SU-DHL-6 (cell line): ENCODE results near the gene RASSF10.

Experiments used
- H2AFZ ChIP-seq: fragments of 200-600 bp; sonication (generic); 2 replicates; pipeline ENCODE4 v1.6.1; 2014; ENCODE audit warnings: low read depth, mild to moderate bottlenecking, moderate library complexity, mixed read lengths, antibody characterized with exemption, low read length; ENCODE audit not compliant: severe bottlenecking
- H3F3A ChIP-seq: fragments of 200-600 bp; shearing (Covaris generic); 2 replicates; pipeline ENCODE4 v1.6.0; 2016; ENCODE audit warnings: antibody characterized with exemption, mild to moderate bottlenecking; ENCODE audit not compliant: insufficient read depth
- H3K27ac ChIP-seq: fragments of 200-600 bp; sonication (generic); 2 replicates; pipeline ENCODE4 v1.5.1; 2016; ENCODE audit warnings: low read depth, mild to moderate bottlenecking, low read length, moderate library complexity, mixed read lengths
- H3K27me3 ChIP-seq: fragments of 200-600 bp; sonication (generic), shearing (Covaris generic); 2 replicates; pipeline ENCODE4 v1.6.0; 2014; ENCODE audit warnings: mild to moderate bottlenecking, low read length
- H3K36me3 ChIP-seq: fragments of 200-600 bp; sonication (generic); 2 replicates; pipeline ENCODE4 v1.6.1; 2014; ENCODE audit warnings: mild to moderate bottlenecking, low read length, mixed read lengths
- H3K4me2 ChIP-seq: fragments of 300-600, 200-600 bp; shearing (Covaris generic), sonication (generic); 2 replicates; pipeline ENCODE4 v1.6.0; 2014; ENCODE audit warnings: low read length, low read depth, mild to moderate bottlenecking; ENCODE audit not compliant: poor library complexity, severe bottlenecking
- H3K4me3 ChIP-seq: fragments of 200-600 bp; sonication (generic); 2 replicates; pipeline ENCODE4 v1.5.1; 2014; ENCODE audit warnings: antibody characterized with exemption, low read length, mild to moderate bottlenecking, mixed read lengths; ENCODE audit not compliant: insufficient read depth, poor library complexity, severe bottlenecking
- H3K79me2 ChIP-seq: fragments of 200-600 bp; sonication (generic); 2 replicates; pipeline ENCODE4 v1.6.1; 2014; ENCODE audit warnings: mild to moderate bottlenecking, low read length, moderate library complexity; ENCODE audit not compliant: insufficient read depth
- H3K9ac ChIP-seq: fragments of 200-600 bp; sonication (generic); 2 replicates; pipeline ENCODE4 v1.7.0; 2014; ENCODE audit warnings: mild to moderate bottlenecking, low read length
- H3K9me2 ChIP-seq: fragments of 200-600 bp; sonication (generic); replicated peaks from 2 replicates; pipeline ENCODE4 v1.6.1; 2014; ENCODE audit warnings: low read length; ENCODE audit not compliant: insufficient read depth
- H3K9me3 ChIP-seq: fragments of 200-600 bp; sonication (generic); 2 replicates; pipeline ENCODE4 v1.6.1; 2014; ENCODE audit warnings: low read length, mixed read lengths; ENCODE audit not compliant: insufficient read depth
- H4K20me1 ChIP-seq: fragments of 200-600 bp; sonication (generic); 2 replicates; pipeline ENCODE4 v1.6.1; 2014; ENCODE audit warnings: low read depth, mild to moderate bottlenecking, antibody characterized with exemption, low read length, moderate library complexity, mixed read lengths
- EZH2phosphoT487 ChIP-seq: fragments of 200-600 bp; sonication (generic), shearing (Covaris generic); conservative IDR thresholded peaks from 2 replicates; pipeline ENCODE4 v1.6.1; 2018; ENCODE audit warnings: mild to moderate bottlenecking, antibody characterized with exemption, low read length, moderate library complexity, mixed read lengths
- TF ChIP-seq, protein P1 (sequence below): fragments of 200-600 bp; sonication (generic); IDR thresholded peaks from one replicate; pipeline ENCODE4 v1.5.1; 2017; ENCODE audit warnings: antibody characterized with exemption, mild to moderate bottlenecking, low read length, moderate library complexity; ENCODE audit not compliant: insufficient read depth, poor library complexity, severe bottlenecking

RASSF10 gene

GRCh38 chr11:13009476-13009920 is 382 bp downstream of the RASSF10 start:
- Histone ChIP-seq H4K20me1 (no peaks in the 10 kb centered on the region), H2AFZ (no peak overlapping the region), H3F3A (no peaks in the 10 kb centered on the region), H3K27ac (no peak overlapping the region), H3K9me2 (no peaks in the 10 kb centered on the region), H3K27me3 (no peaks in the 10 kb centered on the region), H3K36me3 (no peaks in the 10 kb centered on the region), H3K4me3 (no peak overlapping the region), H3K4me2 (no peak overlapping the region), H3K9ac (no peak overlapping the region), H3K79me2 (no peaks in the 10 kb centered on the region), H3K9me3 (no peaks in the 10 kb centered on the region)
- no peak for TF ChIP-seq EZH2phosphoT487
- TF ChIP-seq, protein P1, sequence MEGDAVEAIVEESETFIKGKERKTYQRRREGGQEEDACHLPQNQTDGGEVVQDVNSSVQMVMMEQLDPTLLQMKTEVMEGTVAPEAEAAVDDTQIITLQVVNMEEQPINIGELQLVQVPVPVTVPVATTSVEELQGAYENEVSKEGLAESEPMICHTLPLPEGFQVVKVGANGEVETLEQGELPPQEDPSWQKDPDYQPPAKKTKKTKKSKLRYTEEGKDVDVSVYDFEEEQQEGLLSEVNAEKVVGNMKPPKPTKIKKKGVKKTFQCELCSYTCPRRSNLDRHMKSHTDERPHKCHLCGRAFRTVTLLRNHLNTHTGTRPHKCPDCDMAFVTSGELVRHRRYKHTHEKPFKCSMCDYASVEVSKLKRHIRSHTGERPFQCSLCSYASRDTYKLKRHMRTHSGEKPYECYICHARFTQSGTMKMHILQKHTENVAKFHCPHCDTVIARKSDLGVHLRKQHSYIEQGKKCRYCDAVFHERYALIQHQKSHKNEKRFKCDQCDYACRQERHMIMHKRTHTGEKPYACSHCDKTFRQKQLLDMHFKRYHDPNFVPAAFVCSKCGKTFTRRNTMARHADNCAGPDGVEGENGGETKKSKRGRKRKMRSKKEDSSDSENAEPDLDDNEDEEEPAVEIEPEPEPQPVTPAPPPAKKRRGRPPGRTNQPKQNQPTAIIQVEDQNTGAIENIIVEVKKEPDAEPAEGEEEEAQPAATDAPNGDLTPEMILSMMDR = no peak

DNA sequence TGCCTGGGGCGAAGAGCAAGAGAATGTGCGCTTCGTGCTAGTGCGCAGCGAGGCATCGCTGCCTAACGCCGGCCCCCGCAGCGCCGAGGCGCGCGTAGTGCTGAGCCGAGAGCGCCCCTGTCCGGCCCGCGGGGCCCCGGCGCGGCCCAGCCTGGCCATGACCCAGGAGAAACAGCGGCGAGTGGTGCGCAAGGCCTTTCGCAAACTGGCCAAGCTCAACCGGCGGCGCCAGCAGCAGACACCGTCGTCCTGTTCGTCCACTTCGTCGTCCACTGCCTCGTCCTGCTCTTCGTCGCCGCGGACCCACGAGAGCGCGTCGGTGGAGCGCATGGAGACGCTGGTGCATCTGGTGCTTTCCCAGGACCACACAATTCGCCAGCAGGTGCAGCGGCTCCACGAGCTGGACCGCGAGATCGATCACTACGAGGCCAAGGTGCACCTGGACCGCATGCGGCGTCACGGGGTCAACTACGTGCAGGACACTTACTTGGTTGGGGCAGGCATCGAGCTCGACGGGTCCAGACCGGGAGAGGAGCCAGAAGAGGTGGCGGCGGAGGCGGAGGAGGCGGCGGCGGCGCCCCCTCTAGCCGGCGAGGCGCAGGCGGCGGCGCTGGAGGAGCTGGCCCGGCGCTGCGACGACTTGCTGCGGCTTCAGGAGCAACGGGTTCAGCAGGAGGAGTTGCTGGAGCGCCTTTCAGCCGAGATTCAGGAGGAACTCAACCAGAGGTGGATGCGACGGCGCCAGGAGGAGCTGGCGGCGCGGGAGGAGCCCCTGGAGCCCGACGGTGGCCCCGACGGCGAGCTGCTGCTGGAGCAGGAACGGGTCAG is 1.0 kb downstream of the RASSF10 start:
- Histone ChIP-seq H3F3A (no peaks in the 10 kb centered on the region), H3K36me3 (no peaks in the 10 kb centered on the region), H3K79me2 (no peaks in the 10 kb centered on the region), H4K20me1 (no peaks in the 10 kb centered on the region), H2AFZ (no peak overlapping the region), H3K4me3 (no peak overlapping the region), H3K9ac (no peak overlapping the region), H3K9me3 (no peaks in the 10 kb centered on the region), H3K9me2 (no peaks in the 10 kb centered on the region), H3K27ac (no peak overlapping the region), H3K27me3 (no peaks in the 10 kb centered on the region), H3K4me2 (no peak overlapping the region)
- no peak for TF ChIP-seq EZH2phosphoT487
- TF ChIP-seq, protein P1 = no peak

DNA sequence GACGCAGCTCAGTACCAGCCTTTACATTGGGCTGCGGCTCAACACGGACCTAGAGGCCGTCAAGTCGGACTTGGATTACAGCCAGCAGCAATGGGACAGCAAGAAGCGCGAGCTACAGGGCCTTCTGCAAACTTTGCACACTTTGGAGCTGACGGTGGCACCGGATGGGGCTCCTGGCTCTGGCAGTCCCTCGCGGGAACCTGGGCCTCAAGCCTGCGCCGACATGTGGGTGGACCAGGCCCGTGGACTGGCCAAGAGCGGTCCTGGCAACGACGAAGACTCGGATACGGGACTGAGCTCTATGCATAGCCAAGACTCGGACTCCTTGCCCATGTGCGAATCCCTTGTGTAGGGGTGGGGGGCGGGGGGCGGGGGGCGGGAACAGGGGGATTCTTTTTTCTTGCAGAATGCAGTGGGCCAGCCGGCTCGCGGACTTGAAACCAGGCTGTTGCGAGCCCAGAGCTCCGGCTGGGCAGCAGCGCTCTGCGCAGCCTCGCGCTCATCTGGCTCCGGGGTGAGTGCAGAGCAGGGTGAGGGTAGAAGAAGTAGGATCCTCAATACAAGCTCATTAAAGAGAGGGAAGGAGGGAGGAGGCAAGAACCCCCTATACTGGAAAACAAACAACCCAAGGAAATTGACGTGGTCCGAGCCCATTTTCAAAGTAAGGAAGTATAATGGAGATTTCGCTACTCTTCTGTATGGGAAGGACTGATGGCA is 1.8 kb downstream of the RASSF10 start:
- Histone ChIP-seq H3F3A (no peaks in the 10 kb centered on the region), H3K27ac (no peak overlapping the region), H3K9me2 (no peaks in the 10 kb centered on the region), H3K9ac (no peak overlapping the region), H2AFZ (no peak overlapping the region), H3K27me3 (no peaks in the 10 kb centered on the region), H3K4me2 (no peak overlapping the region), H3K79me2 (no peaks in the 10 kb centered on the region), H4K20me1 (no peaks in the 10 kb centered on the region), H3K9me3 (no peaks in the 10 kb centered on the region), H3K4me3 (no peak overlapping the region), H3K36me3 (no peaks in the 10 kb centered on the region)
- TF ChIP-seq, protein P1 = no peak
